Pancreas (tissue), 10 donors: ENCODE results near the gene FXYD4. TPM values are rescaled to one million over a fixed set of nuclear protein-coding genes. Genes with fewer than 3 reads are reported as not detected.
A peak's percentile ranks its signal among the peaks of the same experiment; 100 is the strongest.

ENCODE experiments used
- ATAC-seq, 4 donors: fragments of 200-7000 bp; cut with Tn5 transposase; one replicate each; pipeline versions ENCODE4 v1.8.0 to v1.9.1; 2020; ENCODE audit warnings: mild to moderate bottlenecking in 4 of 4, moderate library complexity in 4 of 4
- DNase-seq, 6 donors: peaks; one replicate each; pipeline ENCODE4 v3.0.0-alpha.2; 2020
- FAIRE-seq: peaks from 2 replicates; lab custom pipeline; 2012; peaks lifted over from hg19 to GRCh38; lab: Jason Lieb, UNC
- H3K27ac ChIP-seq, 4 donors: fragments of 200-600 bp; sonication (generic); 1 replicate in 3 of 4; 2 replicates in 1 of 4; pipeline versions ENCODE4 v1.5.0 to v1.8.0; 2020
- H3K27me3 ChIP-seq, 4 donors: fragments of 200-600 bp; one replicate each; pipeline ENCODE4 v1.8.0; 2021
- H3K36me3 ChIP-seq, 3 donors: fragments of 200-600 bp; sonication (generic) in 1 of 3; one replicate each; pipeline versions ENCODE4 v1.5.0 to v1.8.0; 2020 to 2021
- H3K4me1 ChIP-seq, 3 donors: fragments of 200-600 bp; one replicate each; pipeline ENCODE4 v1.8.0; 2021
- H3K4me3 ChIP-seq, 4 donors: fragments of 200-600 bp; sonication (generic) in 2 of 4; one replicate each; pipeline versions ENCODE4 v1.5.0 to v1.8.0; 2020 to 2021
- H3K9me3 ChIP-seq, 4 donors: fragments of 200-600 bp; one replicate each; pipeline ENCODE4 v1.8.0; 2021
- CTCF ChIP-seq, 4 donors: fragments of 200-600 bp; sonication (generic) in 3 of 4; IDR thresholded peaks; one replicate each; pipeline versions ENCODE4 v1.5.0 to v1.8.0; 2021; ENCODE audit warnings: antibody characterized with exemption in 4 of 4
- WGBS, 2 donors: extraction: QIAGEN DNeasy Blood & Tissue Kit; methylation state at CpG; one replicate each; pipeline ENCODE4 v1.1.7; 2013; 5-methylcytosine and 5-hydroxymethylcytosine counted together
- intact Hi-C, 3 donors: fragments of 100-400 bp; cut with DNase I; formaldehyde crosslinking; loops; one replicate each; pipeline versions ENCODE4 v1.11.1 to v1.14.2; 2022
- polyA plus RNA-seq, 2 donors: library from polyadenylated mRNA; stranded (reverse); fragments of 200-250 nt; gene quantifications; one replicate each; pipeline ENCODE4 v1.2.3, GENCODE V29; 2013
- total RNA-seq, 6 donors: library from RNA; stranded (reverse); fragmentation: NEBNext Ultra II Directional in 4 of 6; extraction: Animal tissue kit (Norgen Biotek cat#: 25700) in 4 of 6; gene quantifications; one replicate each; pipeline versions ENCODE4 v1.2.1 to v1.2.4, GENCODE V29; 2021 to 2023
- donor health status: healthy with polysubstance abuse.
- donor health status: DM: no; HTN: no; CAD: no; lungs with moderate emphysema.
- donor health status: DM: no; HTN: no; CAD: no.
- donor health status: control.
- donor health status: control.
- donor health status: Bipolar disorder and iron deficiency.
- donor health status: DM: yes; HTN: yes; CAD: no.
- donor health status: DM: no; HTN: no; CAD: no.
- donor health status: DM: no; HTN: no; CAD: no.
- donor health status: DM: yes; HTN: yes; CAD: no.

The FXYD4 gene
- total and polyA plus RNA-seq, 8 donors = 0.28 to 0.31 TPM; not detected in 6

- WGBS, 2 donors = 72 to 76% methylated on average over 8 of the region's 8 CpGs
- no peak for FAIRE-seq
- peak in 1 of 6 donors; percentile 12 for DNase-seq
- no peaks in the 10 kb centered on the region for H3K27me3 ChIP-seq
- no peak for ATAC-seq
- intact Hi-C loops = no loop called here
- no peaks in the 10 kb centered on the region for H3K9me3 ChIP-seq
- no peaks in the 10 kb centered on the region for H3K36me3 ChIP-seq
- H3K27ac ChIP-seq = no peak overlapping the region
- no peak overlapping the region for H3K4me3 ChIP-seq
- no peaks in the 10 kb centered on the region for H3K4me1 ChIP-seq
- no peak for TF ChIP-seq CTCF (IDR thresholded peaks at IDR 0.05)
These were observed 27.4 kb upstream of the FXYD4 start for GRCh38 chr10:43344051-43344450.

- H3K4me3 ChIP-seq = no peak overlapping the region
- whole genome bisulfite sequencing, 2 donors = 81 to 91% methylated on average over 4 of the region's 4 CpGs
- H3K9me3 ChIP-seq = no peaks in the 10 kb centered on the region
- DNase-seq = peak in 1 of 6 donors; percentile 5
- TF ChIP-seq CTCF (IDR thresholded peaks at IDR 0.05) = no peak
- no peak for ATAC-seq
- no peaks in the 10 kb centered on the region for H3K4me1 ChIP-seq
- no peaks in the 10 kb centered on the region for H3K27me3 ChIP-seq
- H3K36me3 ChIP-seq = no peaks in the 10 kb centered on the region
- no peak overlapping the region for H3K27ac ChIP-seq
- intact Hi-C loops = no loop called here
- no peak for FAIRE-seq
These were observed 23.4 kb upstream of the FXYD4 start for GRCh38 chr10:43347997-43348396.

DNA sequence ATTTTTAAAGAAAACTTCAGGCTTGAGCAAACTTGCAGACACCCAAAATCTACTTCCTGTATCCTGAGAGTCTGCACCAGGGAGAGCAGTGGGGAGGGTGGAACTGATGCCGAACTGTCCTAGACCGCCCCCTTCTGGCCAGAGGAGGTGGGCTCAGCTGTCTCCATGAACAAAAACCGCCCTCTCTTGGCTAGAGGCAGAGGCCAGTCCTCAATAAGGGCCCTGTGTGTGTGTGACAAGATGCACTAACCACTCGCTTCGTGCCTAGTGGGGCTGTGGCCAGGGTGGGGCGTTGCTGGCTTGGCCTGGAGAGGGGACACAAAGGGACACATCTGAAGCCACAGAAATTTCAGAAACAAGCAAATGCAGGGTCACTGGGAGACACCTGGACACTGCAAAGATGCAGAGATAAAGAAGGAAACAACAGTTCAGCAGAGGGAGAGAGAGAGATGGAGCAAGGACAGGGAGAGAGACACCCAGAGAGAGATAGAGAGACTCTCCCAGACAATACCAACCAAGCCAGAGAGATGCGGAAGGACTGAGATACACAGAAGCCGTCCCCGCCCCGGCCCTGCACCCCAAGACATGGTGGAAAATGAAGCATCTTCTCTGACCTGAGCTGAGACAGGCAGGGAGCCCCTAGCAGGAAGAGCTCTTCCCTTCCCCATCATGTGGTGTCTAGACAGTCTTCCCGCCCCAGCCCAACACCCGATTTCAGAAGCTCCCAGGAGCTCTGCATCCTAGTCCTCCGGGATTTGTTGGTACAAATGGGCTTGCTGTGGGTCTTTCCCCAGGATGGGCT lies 22.7 kb upstream of the FXYD4 start:
- no peaks in the 10 kb centered on the region for H3K27me3 ChIP-seq
- intact Hi-C loops = no loop called here
- no peaks in the 10 kb centered on the region for H3K36me3 ChIP-seq
- WGBS, 2 donors = 52 to 54% methylated on average over 13 of the region's 13 CpGs
- FAIRE-seq (peak; percentile 34), ATAC-seq (peak; percentile 96 to 99 (median 98)), DNase-seq (peak; percentile 72 to 90 (median 82))
- peak; percentile 68 to 90 (median 76) for TF ChIP-seq CTCF (IDR thresholded peaks at IDR 0.05)
- H3K4me3 ChIP-seq = no peak overlapping the region
- no peaks in the 10 kb centered on the region for H3K4me1 ChIP-seq
- H3K27ac ChIP-seq = no peak overlapping the region
- no peaks in the 10 kb centered on the region for H3K9me3 ChIP-seq

- Histone ChIP-seq H3K9me3 (no peaks in the 10 kb centered on the region), H3K4me3 (no peak overlapping the region), H3K36me3 (no peaks in the 10 kb centered on the region), H3K27me3 (no peaks in the 10 kb centered on the region), H3K4me1 (no peaks in the 10 kb centered on the region), H3K27ac (no peak overlapping the region)
- no peak for FAIRE-seq
- no peak for TF ChIP-seq CTCF (IDR thresholded peaks at IDR 0.05)
- peak in 3 of 6 donors; percentile 15 to 32 (median 21) for DNase-seq
- peak in 3 of 4 donors; percentile 35 to 57 (median 46) for ATAC-seq
- WGBS, 2 donors = 11 to 16% methylated on average over 7 of the region's 7 CpGs
- intact Hi-C loops = loop anchor here in 1 of 3 donors (5.0 kb wide), 1 partner anchor 53 kb away; no protein-coding TSS in a partner anchor
These were observed 21.3 kb upstream of the FXYD4 start for GRCh38 chr10:43350156-43350555.

DNA sequence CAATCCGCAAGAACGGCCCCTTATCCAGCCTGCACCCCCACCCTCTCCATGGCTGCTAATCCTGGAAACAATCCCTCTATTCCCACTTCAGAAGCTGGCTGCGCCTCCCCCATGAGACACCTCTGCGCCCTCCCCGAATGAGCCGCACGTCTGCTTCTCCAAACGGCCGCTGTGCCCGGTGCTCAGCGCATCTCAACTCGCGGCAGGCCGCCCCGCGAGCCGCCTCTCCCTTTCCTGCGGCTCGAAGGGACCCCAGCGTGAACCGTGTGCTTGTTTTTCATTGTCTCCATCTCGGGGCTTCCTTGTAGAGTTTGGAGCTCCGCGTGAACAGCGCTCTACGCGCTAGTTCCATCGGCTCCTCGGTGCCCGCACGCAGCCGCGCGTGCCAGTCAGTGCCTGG lies 20.8 kb upstream of the FXYD4 start:
- H3K27me3 ChIP-seq = no peaks in the 10 kb centered on the region
- H3K27ac ChIP-seq = no peak overlapping the region
- no peaks in the 10 kb centered on the region for H3K4me1 ChIP-seq
- ATAC-seq (no peak), FAIRE-seq (no peak), DNase-seq (peak in 1 of 6 donors; percentile 55)
- no peaks in the 10 kb centered on the region for H3K36me3 ChIP-seq
- intact Hi-C loops = loop anchor here in 1 of 3 donors (5.0 kb wide), 1 partner anchor 53 kb away; no protein-coding TSS in a partner anchor
- 32 to 35% methylated on average over 34 of the region's 34 CpGs for WGBS, 2 donors
- TF ChIP-seq CTCF (IDR thresholded peaks at IDR 0.05) = no peak
- H3K4me3 ChIP-seq = no peak overlapping the region
- no peaks in the 10 kb centered on the region for H3K9me3 ChIP-seq
